Stimulated activated CD8-positive, alpha-beta memory T cell treated with anti-CD3 and anti-CD28 coated beads, Interleukin-12 subunit alpha, Interleukin-12 subunit beta, amount 100 ng/mL, for 1 hour (primary cell): ENCODE results near the gene MIA.
"Not testable (repeated sequence)": the region's sequence is repeated elsewhere in the genome, so short reads cannot be mapped to it uniquely, and the experiment has no call there.

Experiments used
- DNase-seq: peaks from one replicate; pipeline ENCODE4 v3.0.0-alpha.2; 2020; ENCODE audit warnings: low read depth

Gene MIA

DNA sequence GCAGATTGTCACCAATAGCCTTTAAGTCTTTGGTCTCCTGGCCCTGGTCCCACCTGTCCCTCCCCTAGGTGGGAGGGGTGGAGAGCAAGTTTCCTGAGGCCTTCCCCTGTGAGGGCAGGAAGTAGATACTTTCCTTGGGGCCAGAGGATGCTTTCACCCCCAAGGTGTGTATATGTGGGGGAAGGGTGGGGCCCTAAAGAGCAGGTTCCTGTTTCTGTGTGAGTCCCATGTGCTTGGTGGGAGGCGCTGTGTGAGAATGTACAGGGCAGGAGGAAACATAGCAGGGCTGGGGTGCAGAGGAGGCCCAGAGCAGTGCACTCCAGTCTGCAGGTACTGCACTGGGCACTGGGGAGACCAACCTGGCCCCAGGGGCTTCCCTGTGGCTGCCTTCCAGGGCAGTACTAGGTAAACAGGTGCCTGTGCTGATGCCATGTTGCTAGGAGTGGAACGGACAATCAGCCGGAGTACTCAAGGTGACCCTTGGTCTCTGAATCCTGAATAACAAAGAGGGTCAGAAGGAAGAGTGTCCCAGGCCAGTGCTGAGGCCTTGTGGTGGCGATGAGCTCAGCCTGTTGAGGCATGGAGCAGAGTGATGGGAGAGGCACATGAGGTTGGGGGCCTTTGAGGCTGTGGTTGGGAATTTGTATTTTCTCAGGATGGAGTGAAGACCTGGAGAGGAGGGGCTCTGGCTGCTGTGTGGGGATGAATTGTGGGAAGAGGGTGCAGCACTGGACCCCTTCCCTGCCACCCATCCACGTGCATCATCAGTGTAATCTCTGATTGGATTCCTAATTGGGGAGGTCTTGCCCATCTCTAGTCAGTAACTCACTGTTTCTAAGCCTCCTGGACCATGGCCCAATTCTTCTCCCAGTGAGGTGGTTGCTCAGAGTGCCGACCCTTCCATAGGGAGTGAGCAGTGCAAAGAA, 28.8 kb downstream of the MIA start:
- DNase-seq: no peak

DNA sequence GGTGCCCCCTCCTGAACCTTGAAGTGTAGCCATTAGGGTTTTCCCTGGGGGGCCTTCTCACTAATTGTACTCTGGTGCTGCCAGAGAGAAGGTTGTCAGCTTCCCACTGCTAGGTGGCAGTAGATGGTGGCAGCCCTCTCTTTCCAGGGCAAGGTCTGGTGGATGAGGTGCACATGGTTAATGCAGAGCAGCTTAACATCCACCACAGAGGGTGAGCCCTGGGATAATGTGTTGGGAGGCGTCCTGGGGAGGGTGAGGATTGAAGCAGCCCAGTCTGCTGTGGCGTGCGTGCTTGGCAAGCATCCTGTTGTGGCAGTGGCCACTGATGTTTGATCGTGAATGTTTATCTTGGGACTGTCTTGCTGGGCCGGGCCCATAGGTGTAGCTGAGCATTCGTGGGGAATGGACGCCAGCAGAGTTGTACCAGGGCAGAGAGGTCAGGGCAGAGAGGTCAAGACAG, 29.5 kb downstream of the MIA start:
- DNase-seq: no peak

DNA sequence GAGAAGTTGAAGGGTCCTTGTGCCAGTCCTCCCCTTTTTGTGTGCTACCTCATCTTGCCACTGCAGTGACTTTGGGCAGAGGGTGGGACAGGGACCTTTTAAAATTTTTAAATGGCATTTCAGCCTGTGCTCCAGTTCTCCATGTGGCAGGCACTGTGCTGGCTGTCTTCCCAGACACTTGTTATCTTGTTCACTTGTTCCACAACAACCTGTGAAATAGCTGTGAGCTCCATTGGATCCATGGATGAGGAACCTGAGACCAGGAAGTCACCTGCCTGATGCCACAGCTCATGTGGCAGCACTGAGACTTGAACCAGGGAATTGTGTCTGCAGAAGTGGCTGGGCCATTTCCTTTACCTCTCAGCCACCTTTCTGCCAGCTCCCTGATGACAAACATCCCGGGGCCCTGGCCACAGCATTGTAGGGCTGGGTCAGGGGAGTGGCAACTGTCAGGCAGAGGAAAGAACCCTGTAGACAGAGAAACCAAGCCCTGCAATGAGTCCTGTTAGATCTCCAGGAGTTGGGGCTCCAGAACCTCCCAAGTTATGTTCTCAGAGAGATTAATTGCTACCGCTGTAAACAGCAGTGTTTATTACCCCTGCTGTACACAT, 30.0 kb downstream of the MIA start:
- DNase-seq: no peak

DNA sequence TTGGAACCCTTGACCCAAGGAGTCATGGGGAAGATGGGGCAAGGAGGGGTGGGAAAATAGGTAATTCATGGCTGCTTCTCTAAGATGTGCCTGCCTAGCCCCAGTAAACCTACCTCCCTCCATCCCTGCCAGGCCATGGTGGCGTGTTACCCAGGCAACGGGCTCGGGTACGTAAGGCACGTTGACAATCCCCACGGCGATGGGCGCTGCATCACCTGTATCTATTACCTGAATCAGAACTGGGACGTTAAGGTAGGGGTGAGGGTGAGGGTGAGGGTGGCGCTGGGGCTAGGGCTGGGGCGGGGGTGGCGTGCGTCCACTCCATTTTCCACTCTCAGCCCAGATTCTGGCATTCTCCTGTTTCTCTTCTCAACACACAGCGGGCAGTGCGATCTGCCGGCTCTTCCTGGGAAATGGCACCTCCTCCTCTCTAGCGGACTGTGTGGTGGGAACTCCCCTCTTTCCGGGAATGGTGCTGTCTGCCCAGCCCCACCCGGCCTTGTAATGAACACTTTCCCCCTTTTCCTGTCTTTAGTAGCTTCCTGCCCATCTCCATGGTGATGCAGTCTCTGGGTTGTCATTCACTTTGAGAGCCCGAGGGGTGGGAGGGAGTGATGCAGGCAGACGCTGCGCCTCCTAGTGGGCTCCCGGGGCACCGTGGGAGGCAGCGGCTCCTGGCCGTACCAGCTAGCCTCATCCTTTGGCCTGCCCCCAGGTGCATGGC, 31.3 kb downstream of the MIA start:
- peak; percentile 62 for DNase-seq

DNA sequence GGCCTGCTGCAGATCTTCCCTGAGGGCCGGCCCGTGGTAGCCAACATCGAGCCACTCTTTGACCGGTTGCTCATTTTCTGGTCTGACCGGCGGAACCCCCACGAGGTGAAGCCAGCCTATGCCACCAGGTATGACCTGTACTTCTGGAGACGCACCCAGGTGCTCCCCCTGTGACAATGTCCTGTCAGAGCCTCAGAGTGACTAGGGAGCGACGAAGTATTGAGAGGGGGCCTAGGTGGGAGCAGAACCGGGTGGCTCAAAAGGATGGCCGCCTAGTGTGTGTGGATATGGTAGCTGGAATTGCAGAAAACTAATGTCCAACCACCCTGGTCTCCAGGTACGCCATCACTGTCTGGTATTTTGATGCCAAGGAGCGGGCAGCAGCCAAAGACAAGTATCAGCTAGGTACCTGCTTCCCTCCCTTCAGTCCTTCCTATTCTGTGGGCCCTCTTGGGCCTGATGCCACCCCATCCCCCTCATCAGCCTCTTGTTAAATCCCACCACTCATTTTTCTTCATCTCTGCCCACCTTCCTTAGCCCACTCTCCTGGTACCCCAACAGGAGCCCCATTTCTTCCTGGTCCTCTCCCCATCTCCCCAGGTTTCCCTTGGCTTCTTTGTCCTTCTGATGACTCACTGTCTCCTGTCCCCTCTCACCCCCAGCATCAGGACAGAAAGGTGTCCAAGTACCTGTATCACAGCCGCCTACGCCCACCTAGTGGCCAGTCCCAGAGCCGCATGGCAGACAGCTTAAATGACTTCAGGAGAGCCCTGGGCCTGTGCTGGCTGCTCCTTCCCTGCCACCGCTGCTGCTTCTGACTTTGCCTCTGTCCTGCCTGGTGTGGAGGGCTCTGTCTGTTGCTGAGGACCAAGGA, 32.1 kb downstream of the MIA start:
- DNase-seq: no peak

DNA sequence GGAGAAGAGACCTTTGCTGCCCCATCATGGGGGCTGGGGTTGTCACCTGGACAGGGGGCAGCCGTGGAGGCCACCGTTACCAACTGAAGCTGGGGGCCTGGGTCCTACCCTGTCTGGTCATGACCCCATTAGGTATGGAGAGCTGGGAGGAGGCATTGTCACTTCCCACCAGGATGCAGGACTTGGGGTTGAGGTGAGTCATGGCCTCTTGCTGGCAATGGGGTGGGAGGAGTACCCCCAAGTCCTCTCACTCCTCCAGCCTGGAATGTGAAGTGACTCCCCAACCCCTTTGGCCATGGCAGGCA, 32.7 kb downstream of the MIA start:
- DNase-seq: no peak

DNA sequence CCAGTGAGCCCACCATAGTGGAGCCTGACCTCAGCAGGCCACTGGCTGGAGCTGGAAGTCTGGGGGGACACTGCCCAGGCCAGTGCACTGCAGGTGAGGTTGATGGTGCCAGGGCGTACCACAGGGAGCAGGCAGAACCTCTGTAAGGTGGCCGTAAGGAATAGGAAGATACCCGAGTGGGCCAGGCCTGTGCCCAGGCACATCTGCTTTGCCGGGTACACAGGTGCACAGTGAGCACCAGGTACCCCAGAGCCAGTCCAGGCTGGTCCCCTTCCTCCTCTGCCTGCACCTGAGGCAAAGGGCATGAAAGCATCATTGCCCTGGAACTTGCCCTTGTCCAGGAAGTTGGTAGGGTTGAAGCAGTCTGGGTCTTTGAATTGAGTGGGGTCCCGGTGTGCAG, 33.2 kb downstream of the MIA start:
- no peak for DNase-seq

DNA sequence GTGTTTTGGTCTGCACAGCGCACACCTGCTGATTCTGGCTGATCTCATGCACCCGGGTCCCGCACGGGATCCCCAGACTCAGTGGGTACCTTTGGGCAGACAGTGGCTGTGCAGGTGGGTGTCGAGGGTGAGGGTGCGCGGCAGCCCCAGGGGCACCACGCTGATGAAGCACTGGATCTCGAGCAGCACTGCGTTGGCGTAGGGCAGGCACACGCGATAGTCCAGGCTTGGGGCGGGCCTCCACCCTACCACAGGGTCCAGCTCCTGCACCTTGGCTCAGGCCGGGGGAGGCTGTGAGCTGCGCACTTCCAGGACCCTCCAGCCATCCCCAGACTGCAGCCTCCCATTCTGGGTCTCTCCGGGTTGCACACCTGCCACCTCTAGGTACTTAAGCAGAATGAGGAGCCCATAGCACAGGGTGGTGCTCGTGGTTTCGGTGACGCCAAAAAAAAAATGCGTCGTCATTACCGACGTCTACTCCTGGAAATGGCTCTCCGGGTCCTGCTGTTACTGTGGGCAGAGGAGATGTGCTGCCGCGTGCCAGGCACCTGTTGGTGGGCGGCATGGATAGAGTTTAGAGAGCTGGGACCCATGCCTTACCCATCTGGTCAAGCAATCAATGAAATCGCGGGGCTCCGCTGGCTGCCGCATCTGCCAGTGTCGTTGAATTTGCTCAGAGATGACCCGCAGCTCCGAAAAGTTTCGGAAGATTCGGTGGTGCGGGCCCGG, 34.2 kb downstream of the MIA start:
- no peak for DNase-seq

DNA sequence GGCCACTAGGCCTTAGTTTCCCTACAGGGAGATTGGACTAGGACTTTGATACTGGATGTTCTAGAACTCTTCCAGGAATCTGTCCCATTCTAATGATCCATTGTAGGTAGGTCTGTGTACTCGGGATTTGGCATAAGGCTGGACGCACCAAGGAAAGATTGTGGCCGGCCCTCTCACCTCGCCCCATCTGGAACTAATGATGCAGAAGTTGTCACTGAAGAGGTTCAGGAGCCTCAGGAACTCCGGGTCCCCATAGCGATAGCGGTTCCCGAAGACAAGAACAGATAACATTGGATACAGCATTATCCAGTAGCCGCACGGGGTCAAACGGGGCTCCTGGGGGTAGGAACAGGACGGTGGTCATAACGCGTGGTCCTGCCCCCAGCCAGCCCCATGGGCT, 34.8 kb downstream of the MIA start:
- no peak for DNase-seq

DNA sequence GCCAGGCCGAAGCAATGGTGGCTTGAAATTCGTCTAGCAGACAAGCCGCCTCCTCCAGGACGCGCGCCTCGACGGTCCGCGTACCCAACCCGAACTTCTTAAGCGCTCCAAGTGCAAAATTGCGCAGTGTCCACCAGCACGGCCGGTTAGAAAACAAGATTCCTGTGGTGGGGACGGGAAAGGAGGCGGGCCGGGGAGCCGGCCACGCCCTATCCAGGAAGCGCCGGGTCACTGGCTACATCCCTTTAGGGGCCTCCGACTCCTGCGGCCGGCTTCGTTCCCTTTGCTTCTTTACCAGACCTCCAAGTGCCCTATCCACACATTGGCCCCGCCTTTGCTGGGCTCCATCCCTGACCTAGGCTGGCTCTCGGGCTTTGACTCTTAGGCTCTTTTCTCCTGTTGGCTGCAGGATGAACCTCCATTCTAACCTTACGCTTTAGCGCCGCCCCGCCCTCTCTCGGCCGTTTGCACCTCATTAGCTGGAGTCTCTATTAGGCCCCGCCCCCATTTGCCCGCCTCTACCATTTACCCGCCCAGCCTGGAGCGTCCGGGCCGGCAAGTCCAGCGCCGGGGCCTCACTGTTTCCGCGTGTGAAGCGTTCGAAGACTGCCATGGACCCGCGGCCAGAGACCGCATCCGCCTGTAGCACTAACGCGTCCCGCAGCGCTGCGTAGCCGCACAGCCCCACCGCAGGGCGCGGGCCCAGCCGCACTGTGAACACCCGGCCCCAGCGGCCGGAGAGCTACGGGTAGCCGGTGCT, 35.5 kb downstream of the MIA start:
- DNase-seq: not testable (repeated sequence)

DNA sequence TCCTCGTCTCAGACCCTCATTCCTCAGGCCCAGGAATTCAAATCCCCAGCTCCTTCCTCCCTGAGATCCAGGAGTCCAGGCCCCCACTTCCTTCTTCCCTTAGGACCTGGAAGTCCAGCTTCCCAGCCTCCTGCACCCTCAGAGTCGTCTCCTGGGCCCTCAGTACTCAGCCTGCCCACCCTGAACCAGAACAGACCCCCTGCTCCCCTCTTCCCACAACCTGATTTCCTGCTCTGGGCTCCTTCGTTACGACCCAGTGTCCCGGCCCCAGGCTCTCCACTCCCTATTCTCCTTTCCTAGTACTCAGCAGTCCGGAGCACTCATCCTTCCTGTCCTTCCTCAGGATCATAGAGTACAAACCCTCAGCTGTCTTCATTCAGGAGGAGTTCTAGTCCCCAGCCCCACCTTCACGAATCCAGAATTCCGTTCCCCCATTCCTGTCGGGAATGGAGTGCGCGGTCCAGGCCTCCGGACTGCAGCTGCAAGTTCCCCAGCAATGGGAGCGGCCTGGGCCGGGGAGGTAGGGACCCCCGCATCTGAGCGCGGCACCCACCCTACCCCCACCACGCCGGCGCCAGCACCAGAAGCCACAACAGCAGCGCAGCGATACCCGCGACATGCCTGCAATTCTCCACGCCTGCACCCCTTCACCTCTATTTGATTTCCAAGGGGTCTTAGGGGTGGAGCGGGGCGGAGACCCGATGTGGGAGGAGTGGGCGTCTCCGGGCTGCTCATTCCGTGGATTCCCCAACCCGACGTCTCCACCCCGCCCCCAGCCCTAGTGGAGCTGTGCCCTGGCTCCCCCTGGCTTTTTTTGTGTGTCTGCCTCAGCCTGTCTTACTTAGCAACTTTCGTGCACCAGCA, 36.4 kb downstream of the MIA start:
- DNase-seq: no peak

DNA sequence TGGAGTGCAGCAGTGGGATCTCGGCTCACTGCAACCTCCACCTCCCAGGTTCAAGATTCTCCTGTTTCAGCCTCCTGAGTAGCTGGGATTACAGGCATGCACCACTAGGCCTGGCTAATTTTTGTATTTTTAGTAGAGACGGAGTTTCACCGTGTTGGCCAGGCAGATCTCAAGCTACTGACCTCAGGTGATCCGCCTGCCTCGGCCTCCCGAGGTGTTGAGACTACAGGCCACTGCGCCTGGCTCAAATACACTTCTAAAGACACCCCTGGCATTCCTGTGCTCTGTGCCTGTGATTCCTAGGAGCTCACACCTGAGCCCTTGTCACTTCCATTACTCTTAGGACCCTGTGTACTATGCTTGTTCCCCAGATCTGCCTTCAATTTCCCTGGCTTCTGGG, 37.2 kb downstream of the MIA start:
- not testable (repeated sequence) for DNase-seq

DNA sequence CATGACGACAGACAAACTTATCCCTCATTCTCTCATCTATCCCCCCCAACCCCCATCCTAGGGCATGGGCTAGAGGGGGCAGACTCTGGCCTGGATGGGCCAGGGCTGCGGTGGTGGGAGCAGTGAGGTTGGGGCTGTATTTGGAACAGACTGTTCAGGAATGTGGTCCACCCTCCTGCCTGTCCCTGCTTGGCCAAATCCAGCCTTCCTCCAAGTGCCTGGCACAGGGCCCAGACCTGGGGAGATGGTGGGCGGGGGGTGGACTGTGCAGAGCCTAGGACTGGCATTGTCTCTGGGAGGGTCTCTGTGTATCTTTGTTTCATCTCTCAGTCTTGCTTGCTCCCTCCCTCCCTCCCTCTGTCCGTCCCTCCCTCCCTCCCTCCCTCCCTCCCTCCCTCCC, 37.9 kb downstream of the MIA start:
- DNase-seq: no peak

DNA sequence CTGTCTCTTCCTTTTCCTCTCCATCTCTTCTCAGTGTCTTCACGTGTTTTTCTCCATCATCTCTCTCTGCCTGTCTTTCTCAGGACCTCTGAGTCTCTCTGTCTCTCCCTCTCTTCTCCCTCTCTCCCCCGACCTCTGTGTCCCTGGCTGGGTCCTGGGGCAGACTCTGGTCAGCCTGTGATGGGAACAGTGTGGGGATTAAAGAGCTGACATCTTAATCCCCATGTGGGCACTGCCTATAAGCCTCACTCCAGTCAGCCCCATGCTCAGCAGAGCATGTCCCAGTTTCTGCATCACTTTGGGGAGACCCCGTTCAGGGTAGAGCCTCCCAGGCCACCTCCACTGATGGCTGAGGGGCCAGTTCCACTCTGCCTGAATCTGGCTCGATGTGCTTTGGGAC, 39.9 kb downstream of the MIA start:
- DNase-seq: no peak

DNA sequence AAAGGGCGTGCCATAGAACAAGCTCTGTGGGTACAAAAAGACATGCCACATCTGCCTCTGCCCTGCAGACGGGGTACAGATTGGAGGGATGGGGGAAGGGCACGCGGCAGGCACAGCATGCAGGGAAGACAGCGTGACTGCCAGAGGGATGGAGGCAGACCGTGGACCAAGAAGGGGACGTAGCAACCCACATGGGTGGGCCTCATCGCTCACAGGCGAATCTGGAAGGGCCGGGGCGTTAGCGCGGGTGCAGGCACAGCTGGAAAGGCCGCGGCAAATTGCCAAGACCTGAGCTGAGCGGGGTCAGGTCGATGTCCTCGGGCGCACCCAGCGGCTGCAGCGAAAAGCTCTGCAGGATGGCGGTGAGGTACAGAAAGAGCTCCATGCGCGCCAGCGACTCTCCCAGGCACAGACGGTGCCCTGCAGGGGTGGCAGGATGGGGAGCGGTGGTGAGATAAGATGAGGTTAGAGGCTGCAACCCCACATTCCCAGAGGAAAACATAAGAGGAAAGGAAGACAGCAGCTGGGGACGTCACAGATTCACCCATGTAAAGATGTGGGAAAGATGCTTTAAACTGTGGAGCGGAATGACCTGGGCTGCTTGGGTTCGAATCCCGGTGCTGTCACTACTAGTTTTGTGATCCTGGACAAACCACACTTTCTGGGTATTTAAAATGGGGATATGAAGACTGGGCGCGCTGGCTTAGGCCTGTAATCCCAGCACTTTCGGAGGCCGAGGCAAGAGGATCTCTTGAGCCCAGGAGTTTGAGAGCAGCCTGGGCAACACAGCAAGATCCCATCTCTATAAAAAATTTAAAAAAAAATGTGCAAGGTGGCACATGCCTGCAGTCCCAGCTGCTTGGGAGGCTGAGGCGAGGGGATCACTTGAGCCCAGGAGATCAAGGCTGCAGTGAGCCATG, 43.4 kb downstream of the MIA start:
- DNase-seq: peak; percentile 52

DNA sequence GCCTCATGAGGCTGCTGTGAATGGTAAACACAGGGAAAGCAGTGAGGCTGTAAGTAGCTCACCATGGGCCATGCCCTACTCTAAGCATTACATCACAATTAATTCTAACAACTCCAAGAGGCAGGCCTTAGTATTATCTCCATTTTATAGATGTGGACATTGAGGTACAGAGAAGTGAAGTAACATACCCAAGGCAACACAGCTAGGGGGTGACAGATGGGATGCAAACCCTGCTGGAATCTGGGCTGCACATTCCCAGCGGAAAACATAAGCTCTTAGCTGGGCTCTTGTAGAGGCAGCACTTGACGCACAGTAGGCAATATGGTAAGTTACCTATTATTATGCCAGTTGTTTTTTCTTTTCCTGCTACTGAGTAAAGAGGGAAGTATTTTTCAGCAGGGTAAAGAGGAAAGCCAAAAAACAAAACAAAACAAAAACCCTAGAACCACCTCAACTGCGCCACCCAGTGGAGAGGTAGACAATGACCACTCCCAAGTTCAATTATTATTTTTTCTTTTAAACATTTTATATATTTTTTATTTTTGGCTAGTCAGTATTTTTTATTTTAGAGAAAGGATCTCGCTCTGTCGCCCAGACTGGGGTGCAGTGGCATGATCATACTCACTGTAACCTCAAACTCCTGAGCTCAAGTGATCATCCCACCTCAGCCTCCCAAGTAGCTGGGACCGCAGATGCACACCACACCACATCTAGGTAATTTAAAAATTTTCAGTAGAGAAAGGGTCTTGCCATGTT, 44.3 kb downstream of the MIA start:
- peak; percentile 51 for DNase-seq

DNA sequence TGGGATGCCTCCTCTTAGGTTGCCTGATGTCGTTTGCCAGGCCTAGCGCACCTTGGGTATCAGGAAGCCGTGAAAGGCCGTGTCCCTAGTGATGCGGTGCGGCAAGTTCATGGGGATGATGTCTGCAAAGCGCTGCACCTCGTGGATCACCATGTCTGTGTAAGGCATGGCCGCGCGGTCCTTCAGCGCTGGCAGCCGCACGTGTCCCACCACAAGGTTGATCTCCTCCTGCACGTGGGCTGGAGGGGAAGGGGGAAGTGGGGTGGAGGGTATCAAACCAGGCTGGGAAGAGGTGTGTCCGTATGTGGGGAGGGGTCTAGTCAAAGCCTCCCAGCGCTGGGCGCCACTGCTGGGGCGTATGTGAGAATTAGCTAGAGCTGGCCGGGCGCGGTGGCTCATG, 46.8 kb downstream of the MIA start:
- no peak for DNase-seq
